GM21786 (cell line): Measurements from ENCODE around the gene RPL35A.
"Not testable (repeated sequence)": the region's sequence is repeated elsewhere in the genome, so short reads cannot be mapped to it uniquely, and the experiment has no call there.

Source experiments
- ATAC-seq: cut with Tn5 transposase; IDR thresholded peaks from one replicate; pipeline ENCODE4 v1.9.1; 2021; ENCODE audit not compliant: unreplicated experiment

The RPL35A gene

GRCh38 chr3:197951392-197951990 lies 1.5 kb downstream of the RPL35A start:
- ATAC-seq = no peak

- no peak for ATAC-seq
Measured at GRCh38 chr3:197952440-197952839, 2.5 kb downstream of the RPL35A start.

GRCh38 chr3:197953325-197953724 lies 3.3 kb downstream of the RPL35A start:
- no peak for ATAC-seq

GRCh38 chr3:197953881-197954280 lies 3.9 kb downstream of the RPL35A start:
- ATAC-seq = no peak

- ATAC-seq = no peak
Measured at GRCh38 chr3:197955892-197956477, 6.0 kb downstream of the RPL35A start.

GRCh38 chr3:197956626-197956988 lies 6.6 kb downstream of the RPL35A start:
- ATAC-seq = no peak

- no peak for ATAC-seq
Measured at GRCh38 chr3:197957790-197958133, 7.8 kb downstream of the RPL35A start.

- ATAC-seq = no peak
Measured at GRCh38 chr3:197958346-197958745, 8.4 kb downstream of the RPL35A start.

- not testable (repeated sequence) for ATAC-seq
Measured at GRCh38 chr3:197958848-197959247, 8.9 kb downstream of the RPL35A start.

GRCh38 chr3:197959500-197959890 lies 9.5 kb downstream of the RPL35A start:
- no peak for ATAC-seq

- peak; percentile 97 for ATAC-seq
Measured at GRCh38 chr3:197959891-197960693, 10.1 kb downstream of the RPL35A start, which contains the start of gene LMLN. Gene LMLN (plus strand): TSS chr3:197960217. CDS start chr3:197960246, 29 bp downstream.

- ATAC-seq = no peak
Measured at GRCh38 chr3:197960694-197961581, 10.9 kb downstream of the RPL35A start.

GRCh38 chr3:197961582-197961945 lies 11.6 kb downstream of the RPL35A start:
- no peak for ATAC-seq

- ATAC-seq = no peak
Measured at GRCh38 chr3:197963019-197963637, 13.1 kb downstream of the RPL35A start.

GRCh38 chr3:197967337-197967989 lies 17.5 kb downstream of the RPL35A start:
- not testable (repeated sequence) for ATAC-seq

GRCh38 chr3:197970588-197970987 lies 20.6 kb downstream of the RPL35A start:
- no peak for ATAC-seq

GRCh38 chr3:197974016-197974415 lies 24.0 kb downstream of the RPL35A start:
- no peak for ATAC-seq

GRCh38 chr3:197975311-197975710 lies 25.3 kb downstream of the RPL35A start:
- no peak for ATAC-seq

GRCh38 chr3:197983076-197983475 lies 33.1 kb downstream of the RPL35A start:
- no peak for ATAC-seq

- ATAC-seq = no peak
Measured at GRCh38 chr3:197989651-197990050, 39.7 kb downstream of the RPL35A start.
